Measurements from ENCODE around the gene CCNT2. TPM values are rescaled to one million over a fixed set of nuclear protein-coding genes. Genes with fewer than 3 reads are reported as not detected.
A peak's percentile ranks its signal among the peaks of the same experiment; 100 is the strongest.
"Not testable (repeated sequence)": the region's sequence is repeated elsewhere in the genome, so short reads cannot be mapped to it uniquely, and the experiment has no call there.

The CCNT2 gene
- 46.0 and 48.5 TPM in 2 replicates for total RNA-seq

DNA sequence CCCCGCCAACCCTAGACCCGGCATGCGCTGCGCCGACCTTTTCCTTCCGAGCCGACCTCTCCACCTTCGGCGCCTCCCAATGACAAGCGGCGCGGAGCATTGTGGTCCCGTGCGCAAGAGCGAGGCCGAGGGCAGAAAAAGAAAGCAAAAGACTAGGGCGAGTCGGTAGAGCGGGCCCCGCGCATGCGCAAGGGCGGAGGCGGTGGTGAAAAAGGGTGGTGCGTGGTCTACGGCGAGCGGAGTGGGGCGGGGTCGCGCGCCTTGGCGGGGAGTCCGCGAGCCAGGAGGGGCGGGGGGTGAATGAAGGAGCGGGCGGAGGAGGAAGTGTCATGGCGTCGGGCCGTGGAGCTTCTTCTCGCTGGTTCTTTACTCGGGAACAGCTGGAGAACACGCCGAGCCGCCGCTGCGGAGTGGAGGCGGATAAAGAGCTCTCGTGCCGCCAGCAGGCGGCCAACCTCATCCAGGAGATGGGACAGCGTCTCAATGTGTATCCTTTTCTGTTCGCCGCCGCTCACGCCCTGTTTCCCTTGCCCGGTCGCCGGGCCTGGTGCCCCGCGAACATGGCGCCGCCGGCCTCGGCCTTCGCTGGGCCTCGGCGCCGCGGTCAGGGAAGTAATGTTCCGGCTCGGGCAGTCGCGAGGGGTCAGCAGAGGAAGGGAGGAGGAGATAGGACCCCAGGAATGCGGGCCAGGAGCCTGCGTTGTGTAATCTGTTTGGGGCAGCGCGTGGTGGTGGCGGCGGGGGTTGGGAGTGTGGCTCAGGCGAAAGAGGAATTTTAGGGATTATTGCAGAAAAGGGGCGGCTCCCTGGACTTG, at the start of gene CCNT2:
Gene CCNT2, plus strand, starts transcription at position 297 of the 815 bp plus-strand sequence. Its CDS starts 33 bp downstream, at position 330.
- Mint-ChIP-seq H3K27me3 (peaks cover 6% of the 10 kb centered on the region), H3K36me3 (ENCODE audit: low read depth) (peaks cover 19% of the 10 kb centered on the region), H3K4me3 (peak within 1 kb of the TSS; percentile 96), H3K27ac (peak within 1 kb of the TSS; percentile 97), H3K9me3 (peaks cover 9% of the 10 kb centered on the region), H3K4me1 (peaks cover 23% of the 10 kb centered on the region)
- intact Hi-C loops (cut with micrococcal nuclease): loop anchor here (1.0 to 10.0 kb wide), 11 partner anchors 134 to 1466 kb away; partner anchors contain the start of genes CXCR4, MCM6, R3HDM1 and RAB3GAP1
- peak; percentile 100 for DNase-seq

DNA sequence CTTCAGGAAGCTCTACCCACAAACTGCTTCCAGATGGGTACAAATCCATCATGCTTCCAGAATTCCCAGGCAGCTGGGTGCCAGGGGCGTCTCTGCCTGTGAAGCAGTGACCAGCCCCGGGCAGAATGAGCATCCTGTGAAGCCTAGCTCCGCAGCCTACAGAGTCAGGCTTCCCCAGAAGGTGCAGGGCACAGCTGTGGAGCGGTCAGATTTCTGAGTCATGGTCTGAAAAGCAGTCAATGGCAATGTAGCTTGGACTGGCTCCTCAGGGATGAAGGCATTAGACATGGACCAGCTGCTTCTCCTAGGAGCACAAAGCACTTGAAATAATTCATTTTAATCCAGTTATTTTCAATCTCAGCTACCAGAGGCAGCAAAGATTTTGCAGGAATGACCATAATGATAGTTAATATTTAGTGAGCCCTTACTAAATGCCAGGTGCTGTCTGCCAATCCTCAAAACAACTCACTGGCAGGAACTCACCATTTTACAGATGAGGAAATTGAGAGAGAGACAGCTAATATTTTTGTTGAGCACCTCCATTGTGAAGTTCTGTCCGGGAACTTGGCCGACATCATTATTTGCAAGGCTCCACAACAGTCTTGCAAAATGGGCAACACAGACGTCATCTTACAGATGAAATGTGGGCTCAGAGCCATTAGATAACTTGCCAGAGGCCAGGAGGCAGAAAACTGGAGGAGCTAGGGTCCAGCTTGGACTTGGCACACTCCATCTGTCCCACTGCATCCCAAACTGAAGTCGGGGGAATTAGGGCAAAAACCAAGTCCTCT, 48.5 kb upstream of the CCNT2 start:
- Mint-ChIP-seq H3K4me1 (no peaks in the 10 kb centered on the region), H3K27ac (no peak overlapping the region), H3K36me3 (ENCODE audit: low read depth) (no peaks in the 10 kb centered on the region), H3K9me3 (peaks cover 5% of the 10 kb centered on the region), H3K27me3 (no peaks in the 10 kb centered on the region), H3K4me3 (no peak overlapping the region)
- intact Hi-C loops (cut with micrococcal nuclease): no loop called here
- DNase-seq: no peak

DNA sequence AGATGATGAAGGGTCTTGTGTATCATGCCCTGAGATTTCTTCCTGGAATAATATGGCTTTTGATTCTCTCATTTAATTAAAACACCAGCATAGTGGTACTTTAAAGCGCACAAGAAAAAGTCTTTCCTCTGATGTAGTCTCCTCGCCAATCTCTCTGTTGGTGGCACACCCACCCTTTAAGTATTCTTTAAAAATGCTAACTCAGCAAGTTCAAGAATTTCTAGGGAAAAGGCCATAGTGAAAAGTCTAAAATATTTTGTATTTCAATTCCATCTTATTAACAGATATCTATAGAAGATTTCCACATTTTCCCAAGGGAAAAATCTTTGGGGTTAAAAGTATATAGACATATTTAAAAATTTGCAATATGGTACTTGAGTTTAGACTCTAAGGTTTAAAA, 45.5 kb upstream of the CCNT2 start:
- H3K4me1 Mint-ChIP-seq: no peaks in the 10 kb centered on the region
- H3K9me3 Mint-ChIP-seq: peaks cover 5% of the 10 kb centered on the region
- no peaks in the 10 kb centered on the region for H3K27me3 Mint-ChIP-seq
- no peaks in the 10 kb centered on the region for H3K36me3 Mint-ChIP-seq (ENCODE audit: low read depth)
- no peak overlapping the region for H3K27ac Mint-ChIP-seq
- DNase-seq: no peak
- no peak overlapping the region for H3K4me3 Mint-ChIP-seq
- intact Hi-C loops (cut with micrococcal nuclease): no loop called here

DNA sequence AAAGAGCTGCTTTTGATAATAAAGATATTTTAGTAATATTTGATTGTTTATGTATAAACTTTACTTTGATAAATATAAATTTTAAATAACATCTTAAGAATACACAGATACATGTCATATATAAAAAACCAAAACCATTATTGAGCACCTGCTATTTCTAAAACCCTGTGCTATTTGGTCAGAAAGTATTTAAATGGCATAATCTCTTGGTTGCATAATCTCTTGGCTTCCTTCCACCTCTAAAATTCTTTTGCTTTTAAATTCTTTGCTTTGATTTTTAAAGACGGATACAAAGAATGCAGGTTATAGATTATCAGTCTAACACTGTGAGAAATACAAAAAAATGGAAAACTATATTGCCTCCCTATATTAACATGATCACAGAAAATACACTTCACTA, 43.3 kb upstream of the CCNT2 start:
- Mint-ChIP-seq H3K27me3 (peaks cover 3% of the 10 kb centered on the region), H3K27ac (no peak overlapping the region), H3K4me3 (no peak overlapping the region), H3K4me1 (no peaks in the 10 kb centered on the region), H3K36me3 (ENCODE audit: low read depth) (no peaks in the 10 kb centered on the region), H3K9me3 (peaks cover 5% of the 10 kb centered on the region)
- intact Hi-C loops (cut with micrococcal nuclease): no loop called here
- no peak for DNase-seq

DNA sequence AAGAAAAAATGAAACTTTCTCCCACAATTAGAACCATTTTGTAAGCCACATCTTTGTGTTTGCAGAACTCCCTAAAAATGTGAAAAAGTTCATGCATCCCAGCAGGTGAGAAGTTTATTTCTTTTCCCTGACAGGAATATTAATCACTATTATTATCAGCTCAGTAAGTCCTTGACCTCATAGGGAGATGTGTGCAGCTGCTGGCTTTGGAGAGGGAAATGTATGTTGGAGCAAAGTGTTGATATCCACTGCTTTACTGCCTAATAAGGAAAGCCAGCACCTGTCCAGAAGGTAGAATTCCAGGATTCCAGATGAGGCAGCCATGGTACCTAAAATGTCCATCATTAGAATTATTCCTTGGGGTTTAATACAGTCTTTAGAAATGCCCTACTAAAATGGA, 35.8 kb upstream of the CCNT2 start:
- peaks cover 8% of the 10 kb centered on the region for H3K27me3 Mint-ChIP-seq
- no peak overlapping the region for H3K27ac Mint-ChIP-seq
- H3K4me3 Mint-ChIP-seq: no peak overlapping the region
- no peaks in the 10 kb centered on the region for H3K9me3 Mint-ChIP-seq
- no peak for DNase-seq
- H3K4me1 Mint-ChIP-seq: no peaks in the 10 kb centered on the region
- intact Hi-C loops (cut with micrococcal nuclease): no loop called here
- no peaks in the 10 kb centered on the region for H3K36me3 Mint-ChIP-seq (ENCODE audit: low read depth)

DNA sequence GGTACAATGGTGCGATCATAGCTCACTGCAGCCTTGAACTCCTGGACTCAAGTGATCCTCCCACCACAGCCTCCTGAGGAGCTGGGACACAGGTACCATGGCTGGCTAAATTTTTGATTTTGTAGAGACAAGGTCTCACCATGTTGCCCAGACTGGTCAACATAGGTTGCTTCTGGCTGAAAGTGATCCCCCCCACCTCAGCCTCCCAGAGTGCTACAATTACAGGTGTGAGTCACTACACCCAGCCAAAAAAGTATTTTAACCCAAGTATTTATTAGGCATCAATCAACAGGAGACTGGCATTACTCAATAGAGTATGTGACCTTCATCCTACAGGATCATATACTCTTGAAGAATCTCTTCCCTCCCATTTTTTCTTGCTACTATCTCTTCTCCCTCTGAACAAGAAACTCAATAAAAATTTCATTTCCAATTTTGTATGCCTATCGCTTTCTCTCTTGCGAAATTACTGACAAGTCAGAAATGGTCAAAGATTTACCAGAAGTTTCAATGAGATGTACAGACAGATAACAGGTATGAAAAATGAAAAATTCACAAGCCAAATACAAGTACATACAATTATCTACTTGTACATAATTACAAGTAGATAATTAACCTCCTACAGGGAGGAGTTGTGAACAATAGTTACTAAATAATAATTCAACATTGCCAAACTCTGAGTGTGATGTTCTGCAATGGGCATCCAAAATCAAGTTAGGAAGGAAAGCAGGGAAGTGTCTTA, 34.9 kb upstream of the CCNT2 start:
- no peaks in the 10 kb centered on the region for H3K36me3 Mint-ChIP-seq (ENCODE audit: low read depth)

DNA sequence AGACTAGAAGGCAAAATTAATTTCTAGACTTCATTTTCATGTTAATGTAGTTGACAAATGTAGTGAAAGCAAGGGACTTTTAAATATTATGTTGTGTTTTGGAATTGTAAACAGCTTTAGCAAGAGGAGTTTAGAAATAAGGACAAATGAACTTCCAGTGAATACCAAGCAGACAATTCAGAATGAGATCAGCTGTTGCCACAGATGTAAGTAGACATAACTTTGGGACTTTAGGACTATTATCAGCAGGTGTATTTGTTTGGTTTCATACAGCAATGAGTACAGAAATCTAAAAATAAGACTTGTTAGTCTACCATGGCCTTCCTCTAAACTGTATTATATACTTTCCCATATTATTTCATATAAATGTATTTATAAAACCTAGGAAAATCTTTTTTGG, 34.2 kb upstream of the CCNT2 start:
- intact Hi-C loops (cut with micrococcal nuclease): no loop called here

More for the DNA sequence above, 34.9 kb upstream of the CCNT2 start:
- DNase-seq: peak; percentile 42
- Mint-ChIP-seq H3K4me1 (no peaks in the 10 kb centered on the region), H3K27me3 (peaks cover 8% of the 10 kb centered on the region), H3K9me3 (no peaks in the 10 kb centered on the region), H3K4me3 (no peak overlapping the region), H3K27ac (no peak overlapping the region)
- intact Hi-C loops (cut with micrococcal nuclease): no loop called here

DNA sequence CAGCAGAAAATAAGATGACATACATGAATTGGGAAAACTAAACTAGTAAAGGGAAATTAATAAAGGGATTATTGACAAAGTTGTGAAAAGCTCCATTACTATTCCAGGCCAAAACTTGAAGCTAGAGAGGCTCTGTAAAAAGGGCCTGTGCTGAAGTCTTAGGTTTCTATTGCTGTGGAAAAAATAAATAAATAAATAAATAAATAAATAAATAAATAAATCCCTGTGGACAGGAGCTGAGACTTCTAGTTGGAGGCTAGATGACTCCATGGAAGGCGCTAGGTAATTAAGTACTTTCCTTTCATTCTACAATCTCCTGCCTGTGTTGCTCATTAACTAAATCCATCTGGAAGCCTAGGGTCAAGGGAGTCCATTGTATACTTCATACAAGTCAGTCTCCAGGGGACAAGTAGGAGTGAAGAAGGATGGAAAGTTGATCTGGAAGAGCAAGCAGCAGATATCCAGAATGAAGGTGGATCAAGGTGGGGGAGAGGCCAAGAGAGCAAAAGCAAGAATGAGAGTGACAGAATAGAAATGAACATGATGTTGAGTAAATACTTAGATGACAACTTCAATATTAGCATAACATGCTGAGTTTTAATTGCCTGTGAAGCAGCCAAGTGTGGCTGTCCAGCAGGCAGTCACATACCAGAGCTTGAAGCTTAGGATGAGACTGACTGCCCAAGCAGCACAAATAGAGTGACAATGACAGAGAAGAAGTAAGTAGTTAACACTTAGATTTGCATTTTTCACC, 26.2 kb upstream of the CCNT2 start:
- intact Hi-C loops (cut with micrococcal nuclease): no loop called here
- no peak overlapping the region for H3K27ac Mint-ChIP-seq
- H3K36me3 Mint-ChIP-seq (ENCODE audit: low read depth): no peaks in the 10 kb centered on the region
- no peak overlapping the region for H3K4me3 Mint-ChIP-seq
- no peak for DNase-seq
- no peaks in the 10 kb centered on the region for H3K4me1 Mint-ChIP-seq
- H3K9me3 Mint-ChIP-seq: no peaks in the 10 kb centered on the region
- H3K27me3 Mint-ChIP-seq: peaks cover 19% of the 10 kb centered on the region

More for the DNA sequence above, 34.2 kb upstream of the CCNT2 start:
- H3K27ac Mint-ChIP-seq: no peak overlapping the region
- H3K36me3 Mint-ChIP-seq (ENCODE audit: low read depth): no peaks in the 10 kb centered on the region
- H3K4me3 Mint-ChIP-seq: no peak overlapping the region
- DNase-seq: no peak
- H3K27me3 Mint-ChIP-seq: peaks cover 8% of the 10 kb centered on the region
- no peaks in the 10 kb centered on the region for H3K4me1 Mint-ChIP-seq
- H3K9me3 Mint-ChIP-seq: no peaks in the 10 kb centered on the region

DNA sequence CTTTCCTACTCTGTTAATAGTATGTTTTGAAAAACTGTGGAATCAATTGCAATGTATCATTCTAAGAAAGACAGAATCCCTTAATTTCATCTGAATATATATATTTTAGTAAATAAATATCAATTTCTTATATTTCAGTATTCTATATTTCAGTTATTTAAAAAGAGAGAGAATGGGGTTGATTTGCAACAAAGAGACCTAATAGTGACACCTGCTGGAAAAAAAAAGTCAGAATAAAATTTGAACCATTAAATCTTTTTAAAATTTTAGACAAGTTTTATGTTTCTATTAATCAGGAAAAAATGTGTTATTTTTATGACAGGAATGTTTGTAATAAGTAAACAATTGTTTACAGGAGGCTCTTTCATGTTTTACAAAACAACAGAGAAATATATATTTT, 20.7 kb upstream of the CCNT2 start:
- Mint-ChIP-seq H3K4me1 (no peaks in the 10 kb centered on the region), H3K9me3 (no peaks in the 10 kb centered on the region), H3K27ac (no peak overlapping the region), H3K36me3 (ENCODE audit: low read depth) (no peaks in the 10 kb centered on the region), H3K27me3 (peaks cover 27% of the 10 kb centered on the region), H3K4me3 (no peak overlapping the region)
- no peak for DNase-seq
- intact Hi-C loops (cut with micrococcal nuclease): loop anchor here (1.0 kb wide), 2 partner anchors 447 to 780 kb away; no protein-coding TSS in a partner anchor

DNA sequence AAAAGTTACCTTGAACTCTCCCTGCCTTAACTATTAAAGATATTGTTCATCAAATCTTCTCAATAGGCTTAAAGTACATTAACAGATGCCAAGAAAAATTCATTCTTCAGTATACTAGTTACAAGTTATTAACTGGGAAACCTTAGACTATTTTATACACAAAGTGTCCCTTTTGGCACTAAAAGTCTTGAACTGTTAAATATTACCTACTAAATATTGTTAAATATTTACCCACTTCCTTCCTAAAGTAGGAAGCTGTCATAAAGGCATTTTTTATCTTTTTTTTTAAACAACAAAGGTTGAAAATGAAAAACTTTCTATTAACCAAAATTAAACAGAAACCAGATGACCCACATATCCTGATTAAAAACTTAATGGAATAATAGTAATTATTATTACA, 19.4 kb upstream of the CCNT2 start:
- H3K4me1 Mint-ChIP-seq: no peaks in the 10 kb centered on the region
- intact Hi-C loops (cut with micrococcal nuclease): no loop called here
- peaks cover 26% of the 10 kb centered on the region for H3K27me3 Mint-ChIP-seq

DNA sequence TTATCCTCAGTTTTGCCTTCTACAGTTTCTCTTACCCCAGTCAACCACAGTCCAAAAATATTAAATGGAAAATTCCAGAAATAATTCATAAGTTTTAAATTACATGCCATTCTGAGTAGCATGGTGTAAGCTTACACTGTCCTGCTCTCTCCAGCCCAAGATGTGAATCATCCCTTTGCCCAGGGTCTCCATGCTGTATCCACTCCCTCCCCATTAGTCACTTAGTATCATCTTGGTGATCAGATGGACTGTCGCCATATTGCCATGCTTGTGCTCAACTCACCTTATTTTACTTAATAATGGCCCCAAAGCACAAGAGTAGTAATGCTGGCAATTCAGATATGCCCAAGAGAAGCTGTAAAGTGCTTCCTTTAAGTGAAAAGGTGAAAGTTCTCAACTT, 18.5 kb upstream of the CCNT2 start:
- no peak overlapping the region for H3K4me3 Mint-ChIP-seq
- no peak for DNase-seq
- H3K4me1 Mint-ChIP-seq: no peaks in the 10 kb centered on the region
- H3K27ac Mint-ChIP-seq: no peak overlapping the region
- intact Hi-C loops (cut with micrococcal nuclease): no loop called here
- H3K36me3 Mint-ChIP-seq (ENCODE audit: low read depth): no peaks in the 10 kb centered on the region
- no peaks in the 10 kb centered on the region for H3K9me3 Mint-ChIP-seq
- peaks cover 29% of the 10 kb centered on the region for H3K27me3 Mint-ChIP-seq

More for the DNA sequence above, 19.4 kb upstream of the CCNT2 start:
- no peak for DNase-seq
- Mint-ChIP-seq H3K4me3 (no peak overlapping the region), H3K27ac (no peak overlapping the region), H3K36me3 (ENCODE audit: low read depth) (no peaks in the 10 kb centered on the region), H3K9me3 (no peaks in the 10 kb centered on the region)

DNA sequence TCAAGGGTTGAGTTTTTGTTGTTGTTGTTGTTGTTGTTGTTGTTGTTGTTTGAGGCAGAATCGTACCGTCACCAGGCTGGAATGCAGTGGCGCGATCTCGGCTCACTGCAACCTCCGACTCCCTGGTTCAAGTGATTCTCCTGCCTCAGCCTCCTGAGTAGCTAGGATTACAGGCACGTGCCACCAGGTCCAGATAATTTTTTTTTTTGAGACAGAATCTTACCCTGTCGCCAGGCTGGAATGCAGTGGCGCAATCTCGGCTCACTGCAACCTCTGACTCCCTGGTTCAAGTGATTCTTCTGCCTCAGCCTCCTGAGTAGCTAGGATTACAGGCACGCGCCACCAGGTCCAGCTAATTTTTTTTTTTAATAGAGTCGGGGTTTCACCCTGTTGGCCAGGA, 14.9 kb upstream of the CCNT2 start:
- H3K27ac Mint-ChIP-seq; H3K36me3 Mint-ChIP-seq (ENCODE audit: low read depth); DNase-seq; H3K4me1 Mint-ChIP-seq; H3K9me3 Mint-ChIP-seq; intact Hi-C loops (cut with micrococcal nuclease); H3K4me3 Mint-ChIP-seq: not testable (repeated sequence)
- peaks cover 33% of the 10 kb centered on the region for H3K27me3 Mint-ChIP-seq

DNA sequence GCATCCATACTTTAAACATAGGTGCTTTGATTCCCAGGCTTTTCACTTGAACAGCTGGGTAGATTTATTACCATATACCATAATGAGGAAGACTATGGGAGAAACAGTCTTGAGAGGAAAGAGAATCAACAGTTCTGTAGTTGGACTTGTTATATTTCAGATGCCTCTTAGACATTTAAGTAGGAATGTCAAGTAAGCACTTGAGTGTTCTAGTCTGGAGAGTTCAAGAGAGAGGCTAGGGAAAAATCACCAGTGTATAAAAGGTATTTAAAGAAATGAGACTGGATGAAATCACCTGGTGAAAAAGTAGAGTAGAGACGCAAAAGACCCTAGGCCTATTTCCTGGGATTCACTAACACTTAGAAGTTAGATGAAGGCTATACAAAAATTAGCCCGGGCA, 13.5 kb upstream of the CCNT2 start:
- Mint-ChIP-seq H3K4me1 (no peaks in the 10 kb centered on the region), H3K27me3 (peaks cover 34% of the 10 kb centered on the region), H3K4me3 (no peak overlapping the region), H3K9me3 (peaks cover 17% of the 10 kb centered on the region), H3K27ac (no peak overlapping the region), H3K36me3 (ENCODE audit: low read depth) (no peaks in the 10 kb centered on the region)
- intact Hi-C loops (cut with micrococcal nuclease): no loop called here
- DNase-seq: no peak

All from activated CD4-positive, alpha-beta T cell treated with anti-CD3 and anti-CD28 coated beads, Interleukin-2, amount 10 ng/mL, durations not matched to agents 24 days and 14 days (primary cell).